AML-193 (cell line): ENCODE data around the gene ZNF316.
"Not testable (repeated sequence)": the region's sequence is repeated elsewhere in the genome, so short reads cannot be mapped to it uniquely, and the experiment has no call there.

Source experiments
- DNase-seq, 2 experiments: peaks; one replicate each; lab custom pipeline; 2025; lab: John Stamatoyannopoulos, UW

ZNF316 gene

GRCh38 chr7:6647080-6647479 lies 10.0 kb downstream of the ZNF316 start:
- no peak for DNase-seq

GRCh38 chr7:6647541-6647940 lies 10.4 kb downstream of the ZNF316 start:
- DNase-seq = no peak

GRCh38 chr7:6648066-6648814 lies 11.1 kb downstream of the ZNF316 start:
- DNase-seq = no peak

GRCh38 chr7:6648815-6649104 lies 11.6 kb downstream of the ZNF316 start:
- no peak for DNase-seq

- DNase-seq = no peak
Observed at GRCh38 chr7:6649241-6649961, 12.3 kb downstream of the ZNF316 start.

- DNase-seq = no peak
Observed at GRCh38 chr7:6650086-6650485, 13.0 kb downstream of the ZNF316 start.

GRCh38 chr7:6650521-6651011 lies 13.4 kb downstream of the ZNF316 start:
- no peak for DNase-seq

GRCh38 chr7:6651851-6652445 lies 14.8 kb downstream of the ZNF316 start:
- no peak for DNase-seq

- DNase-seq = no peak
Observed at GRCh38 chr7:6652446-6653011, 15.4 kb downstream of the ZNF316 start.

GRCh38 chr7:6653071-6654003 lies 16.2 kb downstream of the ZNF316 start:
- DNase-seq = no peak

- DNase-seq = no peak
Observed at GRCh38 chr7:6654113-6654841, 17.2 kb downstream of the ZNF316 start.

- no peak for DNase-seq
Observed at GRCh38 chr7:6654842-6655610, 17.9 kb downstream of the ZNF316 start.

- DNase-seq = no peak
Observed at GRCh38 chr7:6655636-6656385, 18.7 kb downstream of the ZNF316 start.

GRCh38 chr7:6656413-6656812 lies 19.3 kb downstream of the ZNF316 start:
- DNase-seq = no peak

- DNase-seq = no peak
Observed at GRCh38 chr7:6658618-6659345, 21.7 kb downstream of the ZNF316 start.

GRCh38 chr7:6670851-6671250 lies 33.7 kb downstream of the ZNF316 start:
- DNase-seq = not testable (repeated sequence)

- no peak for DNase-seq
Observed at GRCh38 chr7:6675807-6676405, 38.8 kb downstream of the ZNF316 start.

- DNase-seq = no peak
Observed at GRCh38 chr7:6680146-6680545, 43.0 kb downstream of the ZNF316 start.
